HEK293 (cell line): Measurements from ENCODE around the gene OR5AU1.
"Not testable (repeated sequence)": the region's sequence is repeated elsewhere in the genome, so short reads cannot be mapped to it uniquely, and the experiment has no call there.

ENCODE experiments used
- CTCF ChIA-PET: fragments of 350-600 bp; formaldehyde crosslinking; extraction: SDS; loops from one replicate; lab custom pipeline; 2021; ENCODE audit warnings: antibody characterized with exemption; lab: Yijun Ruan, JAX
- POLR2A ChIA-PET: fragments of 300-600 bp; formaldehyde crosslinking; extraction: SDS; loops from one replicate; lab custom pipeline; 2020; ENCODE audit warnings: antibody characterized with exemption, inconsistent platforms; lab: Yijun Ruan, JAX
- H3K27ac ChIP-seq: fragments of 200-500 bp; sonication (Bioruptor generic); 2 replicates; pipeline ENCODE4 v1.5.1; 2014; ENCODE audit warnings: low read depth, low read length, control low read depth, inconsistent platforms; ENCODE audit errors: extremely low read depth
- H3K36me3 ChIP-seq, 2 experiments: fragments of 200-500 bp in 1 of 2; sonication (Bioruptor generic) in 1 of 2; 1 replicate in 1 of 2; 2 replicates in 1 of 2; pipeline ENCODE4 v1.5.1; 2014 to 2017; ENCODE audit warnings: inconsistent platforms in 2 of 2, low read length in 2 of 2; ENCODE audit not compliant: control insufficient read depth in 2 of 2, insufficient read depth in 1 of 2
- H3K4me1 ChIP-seq: fragments of 200-500 bp; sonication (Bioruptor generic); 2 replicates; pipeline ENCODE4 v1.5.1; 2014; ENCODE audit warnings: mild to moderate bottlenecking, low read length, inconsistent platforms; ENCODE audit not compliant: control insufficient read depth, insufficient read depth
- H3K4me3 ChIP-seq: 2 replicates; pipeline ENCODE4 v1.5.1; 2011; ENCODE audit warnings: low read depth, mild to moderate bottlenecking, control low read depth, low read length, moderate library complexity
- H3K9me3 ChIP-seq: fragments of 200-500 bp; sonication (Bioruptor generic); 2 replicates; pipeline ENCODE4 v1.5.1; 2014; ENCODE audit warnings: low read depth, low read length, inconsistent platforms; ENCODE audit not compliant: control insufficient read depth, insufficient read depth
- EGR2 ChIP-seq: fragments of 450-650 bp; formaldehyde crosslinking; IDR thresholded peaks from 2 replicates; pipeline ENCODE4 v1.5.1; 2016; ENCODE audit warnings: low read depth, missing biosample characterization, missing genetic modification characterization
- SP7 ChIP-seq: fragments of 450-650 bp; formaldehyde crosslinking; IDR thresholded peaks from 2 replicates; pipeline ENCODE4 v1.5.1; 2016; ENCODE audit warnings: missing biosample characterization, missing genetic modification characterization
- TCF7L2 ChIP-seq: IDR thresholded peaks from 2 replicates; pipeline ENCODE4 v1.6.1; 2011; ENCODE audit warnings: low read depth, mild to moderate bottlenecking, inconsistent platforms, low read length, moderate library complexity, borderline replicate concordance
- ZBTB1 ChIP-seq: fragments of 450-650 bp; formaldehyde crosslinking; IDR thresholded peaks from 2 replicates; pipeline ENCODE4 v1.5.1; 2016; ENCODE audit warnings: missing biosample characterization, missing genetic modification characterization
- ZBTB21 ChIP-seq: fragments of 450-650 bp; formaldehyde crosslinking; IDR thresholded peaks from 2 replicates; pipeline ENCODE4 v1.5.1; 2017; ENCODE audit warnings: missing biosample characterization, missing genetic modification characterization
- ZBTB48 ChIP-seq: fragments of 450-650 bp; formaldehyde crosslinking; IDR thresholded peaks from 2 replicates; pipeline ENCODE4 v1.5.1; 2016; ENCODE audit warnings: missing biosample characterization, missing genetic modification characterization
- ZNF10 ChIP-seq: fragments of 450-650 bp; formaldehyde crosslinking; IDR thresholded peaks from 2 replicates; pipeline ENCODE4 v1.5.1; 2017; ENCODE audit warnings: missing biosample characterization, missing genetic modification characterization
- ZNF114 ChIP-seq: fragments of 450-650 bp; formaldehyde crosslinking; IDR thresholded peaks from 2 replicates; pipeline ENCODE4 v1.5.0; 2017; ENCODE audit warnings: missing biosample characterization, missing genetic modification characterization
- ZNF157 ChIP-seq: fragments of 450-650 bp; formaldehyde crosslinking; IDR thresholded peaks from 2 replicates; pipeline ENCODE4 v1.5.1; 2016; ENCODE audit warnings: missing biosample characterization, missing genetic modification characterization
- ZNF169 ChIP-seq: fragments of 450-650 bp; formaldehyde crosslinking; IDR thresholded peaks from 2 replicates; pipeline ENCODE4 v1.5.1; 2016; ENCODE audit warnings: missing biosample characterization, missing genetic modification characterization
- ZNF175 ChIP-seq: fragments of 450-650 bp; formaldehyde crosslinking; IDR thresholded peaks from 2 replicates; pipeline ENCODE4 v1.5.1; 2016; ENCODE audit warnings: missing biosample characterization, missing genetic modification characterization
- ZNF23 ChIP-seq: fragments of 450-650 bp; formaldehyde crosslinking; IDR thresholded peaks from 2 replicates; pipeline ENCODE4 v1.5.1; 2016; ENCODE audit warnings: missing biosample characterization, missing genetic modification characterization, borderline replicate concordance
- ZNF248 ChIP-seq: fragments of 450-650 bp; formaldehyde crosslinking; IDR thresholded peaks from 2 replicates; pipeline ENCODE4 v1.5.1; 2017; ENCODE audit warnings: missing biosample characterization, missing genetic modification characterization
- ZNF292 ChIP-seq: fragments of 450-650 bp; formaldehyde crosslinking; IDR thresholded peaks from 2 replicates; pipeline ENCODE4 v1.5.1; 2016; ENCODE audit warnings: low read depth, missing biosample characterization, missing genetic modification characterization, borderline replicate concordance
- ZNF350 ChIP-seq: fragments of 450-650 bp; formaldehyde crosslinking; IDR thresholded peaks from 2 replicates; pipeline ENCODE4 v1.5.0; 2017; ENCODE audit warnings: missing biosample characterization, mild to moderate bottlenecking, missing genetic modification characterization
- ZNF366 ChIP-seq: fragments of 450-650 bp; formaldehyde crosslinking; conservative IDR thresholded peaks from 2 replicates; pipeline ENCODE4 v1.5.1; 2016; ENCODE audit warnings: missing biosample characterization, missing genetic modification characterization
- ZNF394 ChIP-seq: fragments of 450-650 bp; formaldehyde crosslinking; IDR thresholded peaks from 2 replicates; pipeline ENCODE4 v1.5.1; 2016; ENCODE audit warnings: missing biosample characterization, missing genetic modification characterization, mild to moderate bottlenecking, moderate library complexity, borderline replicate concordance
- ZNF423 ChIP-seq: fragments of 450-650 bp; formaldehyde crosslinking; IDR thresholded peaks from 2 replicates; pipeline ENCODE4 v1.5.1; 2016; ENCODE audit warnings: missing biosample characterization, missing genetic modification characterization
- ZNF473 ChIP-seq: fragments of 450-650 bp; formaldehyde crosslinking; IDR thresholded peaks from 2 replicates; pipeline ENCODE4 v1.5.1; 2017; ENCODE audit warnings: missing biosample characterization, missing genetic modification characterization
- ZNF548 ChIP-seq: fragments of 450-650 bp; formaldehyde crosslinking; IDR thresholded peaks from 2 replicates; pipeline ENCODE4 v1.5.1; 2016; ENCODE audit warnings: missing biosample characterization, missing genetic modification characterization
- ZNF677 ChIP-seq: fragments of 450-650 bp; IDR thresholded peaks from 2 replicates; pipeline ENCODE4 v1.5.0; 2018; ENCODE audit warnings: missing biosample characterization, mild to moderate bottlenecking, missing genetic modification characterization, moderate library complexity
- ZNF701 ChIP-seq: fragments of 450-650 bp; formaldehyde crosslinking; IDR thresholded peaks from 2 replicates; pipeline ENCODE4 v1.5.1; 2016; ENCODE audit warnings: missing biosample characterization, missing genetic modification characterization
- ZNF776 ChIP-seq: fragments of 450-650 bp; formaldehyde crosslinking; IDR thresholded peaks from 2 replicates; pipeline ENCODE4 v1.5.0; 2017; ENCODE audit warnings: missing biosample characterization, missing genetic modification characterization, borderline replicate concordance
- ZNF830 ChIP-seq: fragments of 450-650 bp; IDR thresholded peaks from 2 replicates; pipeline ENCODE4 v1.5.0; 2018; ENCODE audit warnings: missing biosample characterization, missing genetic modification characterization, low read depth, mild to moderate bottlenecking, moderate library complexity
- TF ChIP-seq, protein P1 (sequence below): fragments of 450-650 bp; formaldehyde crosslinking; IDR thresholded peaks from 2 replicates; pipeline ENCODE4 v1.5.1; 2016; ENCODE audit warnings: missing biosample characterization, missing genetic modification characterization
- TF ChIP-seq, protein P2 (sequence below): fragments of 450-650 bp; formaldehyde crosslinking; IDR thresholded peaks from 2 replicates; pipeline ENCODE4 v1.5.1; 2017; ENCODE audit warnings: missing biosample characterization, mild to moderate bottlenecking, missing genetic modification characterization, moderate library complexity

OR5AU1 gene

DNA sequence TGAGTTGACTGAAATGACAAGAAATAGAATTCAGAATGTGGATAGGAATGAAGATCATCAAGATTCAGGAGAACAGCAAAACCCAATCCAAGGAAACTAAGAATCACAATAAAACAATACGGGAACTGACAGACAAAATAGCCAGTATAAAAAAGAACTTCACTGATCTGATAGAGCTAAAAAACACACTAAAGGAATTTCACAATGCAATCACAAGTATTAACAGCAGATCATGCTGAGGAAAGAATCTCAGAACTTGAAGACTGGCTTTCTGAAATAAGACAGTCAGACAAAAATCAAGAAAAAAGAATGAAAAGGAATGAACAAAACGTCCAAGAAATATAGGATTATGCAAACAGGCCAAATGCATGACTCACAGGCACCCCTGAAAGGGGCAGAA, 15.3 kb upstream of the OR5AU1 start:
- POLR2A ChIA-PET, result no interaction called here
- Histone ChIP-seq H3K4me1 (no peaks in the 10 kb centered on the region), H3K36me3 (no peaks in the 10 kb centered on the region), H3K27ac (no peak overlapping the region), H3K4me3 (no peak overlapping the region), H3K9me3 (no peaks in the 10 kb centered on the region)
- no peak for TF ChIP-seq SP7 (tag by site-specific recombination)
- no peak for TF ChIP-seq ZBTB1 (tag by site-specific recombination)
- no peak for TF ChIP-seq ZBTB21 (tag by site-specific recombination)
- no peak for TF ChIP-seq ZNF677 (tag by site-specific recombination)
- TF ChIP-seq ZNF473 (tag by site-specific recombination), result no peak
- TF ChIP-seq ZNF423 (tag by site-specific recombination), result no peak
- no peak for TF ChIP-seq ZNF10
- TF ChIP-seq ZNF366 (tag by site-specific recombination), result no peak
- TF ChIP-seq ZNF248, result no peak
- CTCF ChIA-PET, result interaction anchor here (1.1 kb wide), 1 partner anchor 157 kb away, joined by 3 read pairs; no protein-coding TSS in a partner anchor

DNA sequence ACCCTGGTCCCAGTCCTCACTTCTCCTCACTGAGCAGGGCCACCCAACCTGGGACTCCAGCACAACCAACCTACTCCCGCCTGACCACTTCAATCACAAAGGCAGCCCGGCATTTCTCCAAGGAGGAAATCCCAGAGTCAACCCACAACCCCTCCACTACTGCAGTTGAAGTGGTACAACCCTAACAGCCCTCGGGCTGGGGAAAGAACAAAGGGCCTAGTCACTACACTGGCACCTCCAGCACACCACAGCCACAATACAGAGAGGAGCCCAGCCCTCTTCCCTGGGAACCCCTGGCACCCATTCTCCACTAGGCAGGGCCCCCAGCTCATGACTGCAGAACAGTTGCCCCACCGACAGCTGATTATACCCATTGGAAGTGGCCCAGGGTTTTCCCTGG, 13.7 kb upstream of the OR5AU1 start:
- ChIA-PET POLR2A (interaction anchor here (0.6 kb wide), 1 partner anchor 208 kb away, joined by 4 read pairs; no protein-coding TSS in a partner anchor), CTCF (no interaction called here)
- no peak overlapping the region for H3K27ac ChIP-seq

DNA sequence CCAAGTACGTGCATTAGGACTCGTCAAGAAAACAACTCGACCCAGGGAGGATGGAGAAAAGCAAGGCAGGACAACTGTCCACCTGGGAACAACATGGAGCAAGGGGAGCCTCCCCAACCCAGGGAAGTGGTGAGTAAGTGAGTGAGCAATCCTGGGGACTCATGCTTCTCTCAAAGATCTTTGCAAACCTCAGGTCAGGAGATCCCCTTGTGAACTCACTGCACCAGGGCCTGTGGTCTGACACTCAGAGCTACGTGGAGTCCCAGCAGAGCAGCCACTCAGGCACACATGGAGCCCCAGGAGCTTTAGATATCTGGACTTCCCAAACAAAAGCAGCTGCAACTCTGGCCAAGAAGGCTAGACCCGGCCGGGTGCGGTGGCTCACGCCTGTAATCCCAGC, 12.2 kb upstream of the OR5AU1 start:
- H3K36me3 ChIP-seq, result no peaks in the 10 kb centered on the region
- H3K27ac ChIP-seq, result no peak overlapping the region
- H3K4me1 ChIP-seq, result peaks cover 2% of the 10 kb centered on the region; the same call in 1 of the 2 replicates
- POLR2A ChIA-PET, result no interaction called here
- H3K4me3 ChIP-seq, result no peak overlapping the region
- H3K9me3 ChIP-seq, result no peaks in the 10 kb centered on the region
- no peak for TF ChIP-seq ZNF701 (tag by site-specific recombination)
- TF ChIP-seq ZNF292 (tag by site-specific recombination), result no peak
- TF ChIP-seq ZNF169 (tag by site-specific recombination), result no peak
- no peak for TF ChIP-seq ZNF394 (tag by site-specific recombination)
- no peak for TF ChIP-seq ZNF157 (tag by site-specific recombination)
- TF ChIP-seq ZNF350 (tag by site-specific recombination), result no peak
- no peak for TF ChIP-seq ZNF776
- no peak for TF ChIP-seq ZNF114 (tag by site-specific recombination)
- no peak for TF ChIP-seq ZNF548 (tag by site-specific recombination)
- CTCF ChIA-PET, result interaction anchor here (1.6 kb wide), 1 partner anchor 76 kb away, joined by 4 read pairs; no protein-coding TSS in a partner anchor

More for the DNA sequence above, 13.7 kb upstream of the OR5AU1 start:
- Histone ChIP-seq H3K4me1 (peaks cover 2% of the 10 kb centered on the region; the same call in 1 of the 2 replicates), H3K36me3 (no peaks in the 10 kb centered on the region), H3K4me3 (no peak overlapping the region)
- TF ChIP-seq, protein P1, sequence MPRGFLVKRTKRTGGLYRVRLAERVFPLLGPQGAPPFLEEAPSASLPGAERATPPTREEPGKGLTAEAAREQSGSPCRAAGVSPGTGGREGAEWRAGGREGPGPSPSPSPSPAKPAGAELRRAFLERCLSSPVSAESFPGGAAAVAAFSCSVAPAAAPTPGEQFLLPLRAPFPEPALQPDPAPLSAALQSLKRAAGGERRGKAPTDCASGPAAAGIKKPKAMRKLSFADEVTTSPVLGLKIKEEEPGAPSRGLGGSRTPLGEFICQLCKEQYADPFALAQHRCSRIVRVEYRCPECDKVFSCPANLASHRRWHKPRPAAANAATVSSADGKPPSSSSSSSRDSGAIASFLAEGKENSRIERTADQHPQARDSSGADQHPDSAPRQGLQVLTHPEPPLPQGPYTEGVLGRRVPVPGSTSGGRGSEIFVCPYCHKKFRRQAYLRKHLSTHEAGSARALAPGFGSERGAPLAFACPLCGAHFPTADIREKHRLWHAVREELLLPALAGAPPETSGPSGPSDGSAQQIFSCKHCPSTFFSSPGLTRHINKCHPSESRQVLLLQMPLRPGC (tag by site-specific recombination), result no peak
- TF ChIP-seq TCF7L2 (no peak), ZNF175 (tag by site-specific recombination) (no peak), ZNF23 (tag by site-specific recombination) (no peak), ZBTB48 (tag by site-specific recombination) (no peak), EGR2 (tag by site-specific recombination) (no peak), SP7 (tag by site-specific recombination) (no peak), ZNF394 (tag by site-specific recombination) (no peak), ZNF830 (tag by site-specific recombination) (no peak)
- TF ChIP-seq, protein P2, sequence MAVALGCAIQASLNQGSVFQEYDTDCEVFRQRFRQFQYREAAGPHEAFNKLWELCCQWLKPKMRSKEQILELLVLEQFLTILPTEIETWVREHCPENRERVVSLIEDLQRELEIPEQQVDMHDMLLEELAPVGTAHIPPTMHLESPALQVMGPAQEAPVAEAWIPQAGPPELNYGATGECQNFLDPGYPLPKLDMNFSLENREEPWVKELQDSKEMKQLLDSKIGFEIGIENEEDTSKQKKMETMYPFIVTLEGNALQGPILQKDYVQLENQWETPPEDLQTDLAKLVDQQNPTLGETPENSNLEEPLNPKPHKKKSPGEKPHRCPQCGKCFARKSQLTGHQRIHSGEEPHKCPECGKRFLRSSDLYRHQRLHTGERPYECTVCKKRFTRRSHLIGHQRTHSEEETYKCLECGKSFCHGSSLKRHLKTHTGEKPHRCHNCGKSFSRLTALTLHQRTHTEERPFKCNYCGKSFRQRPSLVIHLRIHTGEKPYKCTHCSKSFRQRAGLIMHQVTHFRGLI, result no peak
- TF ChIP-seq, all 188 proteins: peak for 0
- H3K9me3 ChIP-seq, result no peaks in the 10 kb centered on the region

DNA sequence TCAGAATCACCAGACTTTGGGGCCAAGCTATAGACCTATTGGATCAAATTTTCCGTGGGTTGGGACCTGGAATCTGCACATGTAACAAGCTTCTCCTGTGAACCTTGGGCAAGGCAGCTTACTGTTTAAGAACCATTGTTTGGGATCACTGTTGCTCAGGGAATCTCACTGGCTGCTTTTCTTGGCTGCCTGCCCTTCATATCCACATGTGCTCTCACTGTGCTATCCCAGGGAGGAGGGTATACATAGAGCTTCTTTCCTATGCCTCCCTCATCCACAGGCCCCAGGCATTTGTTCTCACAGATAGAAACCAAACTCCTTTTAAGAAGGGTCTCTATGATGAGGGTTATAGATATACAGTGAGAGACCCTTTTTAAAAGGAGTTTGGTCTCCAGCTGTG, 9.8 kb upstream of the OR5AU1 start:
- CTCF ChIA-PET, H3K4me3 ChIP-seq, H3K36me3 ChIP-seq, H3K27ac ChIP-seq, H3K4me1 ChIP-seq, POLR2A ChIA-PET, H3K9me3 ChIP-seq: not testable (repeated sequence)
